Skeletal muscle tissue (tissue), 4 donors: ENCODE data around the gene EHD2. TPM values are rescaled to one million over a fixed set of nuclear protein-coding genes. Genes with fewer than 3 reads are reported as not detected.

ENCODE experiments used
- H3K27ac ChIP-seq: one replicate; pipeline ENCODE4 v1.7.0; 2013; ENCODE audit warnings: mild to moderate bottlenecking, low read depth, low read length, inconsistent platforms
- H3K27me3 ChIP-seq, 3 donors: one replicate each; pipeline ENCODE4 v1.7.0; 2013; ENCODE audit warnings: low read length in 3 of 3; ENCODE audit not compliant: control insufficient read depth in 3 of 3, insufficient read depth in 3 of 3
- H3K36me3 ChIP-seq, 3 donors: one replicate each; pipeline ENCODE4 v1.7.0; 2013; ENCODE audit warnings: low read length in 3 of 3; ENCODE audit not compliant: control insufficient read depth in 3 of 3, insufficient read depth in 3 of 3
- H3K4me1 ChIP-seq, 3 donors: one replicate each; pipeline ENCODE4 v1.7.0; 2013; ENCODE audit warnings: low read length in 3 of 3, mild to moderate bottlenecking in 3 of 3; ENCODE audit not compliant: control insufficient read depth in 3 of 3, insufficient read depth in 3 of 3
- H3K4me3 ChIP-seq, 3 donors: one replicate each; pipeline ENCODE4 v1.7.0; 2013; ENCODE audit warnings: low read length in 3 of 3
- H3K9ac ChIP-seq, 3 donors: one replicate each; pipeline ENCODE4 v1.7.0; 2013; ENCODE audit warnings: low read length in 3 of 3, mild to moderate bottlenecking in 3 of 3, moderate library complexity in 2 of 3, low read depth in 1 of 3
- H3K9me3 ChIP-seq, 3 donors: one replicate each; pipeline ENCODE4 v1.7.0; 2013; ENCODE audit warnings: low read length in 3 of 3; ENCODE audit not compliant: control insufficient read depth in 3 of 3
- total RNA-seq: library from RNA; depleted of rRNA; stranded (reverse); fragments of >200 nt; gene quantifications from one replicate; pipeline ENCODE4 v1.2.3, GENCODE V29; 2014
- donor health status: Osteomylitis.

EHD2 gene
- total RNA-seq, 1 donor from 2014 or later = 63.2 TPM

DNA sequence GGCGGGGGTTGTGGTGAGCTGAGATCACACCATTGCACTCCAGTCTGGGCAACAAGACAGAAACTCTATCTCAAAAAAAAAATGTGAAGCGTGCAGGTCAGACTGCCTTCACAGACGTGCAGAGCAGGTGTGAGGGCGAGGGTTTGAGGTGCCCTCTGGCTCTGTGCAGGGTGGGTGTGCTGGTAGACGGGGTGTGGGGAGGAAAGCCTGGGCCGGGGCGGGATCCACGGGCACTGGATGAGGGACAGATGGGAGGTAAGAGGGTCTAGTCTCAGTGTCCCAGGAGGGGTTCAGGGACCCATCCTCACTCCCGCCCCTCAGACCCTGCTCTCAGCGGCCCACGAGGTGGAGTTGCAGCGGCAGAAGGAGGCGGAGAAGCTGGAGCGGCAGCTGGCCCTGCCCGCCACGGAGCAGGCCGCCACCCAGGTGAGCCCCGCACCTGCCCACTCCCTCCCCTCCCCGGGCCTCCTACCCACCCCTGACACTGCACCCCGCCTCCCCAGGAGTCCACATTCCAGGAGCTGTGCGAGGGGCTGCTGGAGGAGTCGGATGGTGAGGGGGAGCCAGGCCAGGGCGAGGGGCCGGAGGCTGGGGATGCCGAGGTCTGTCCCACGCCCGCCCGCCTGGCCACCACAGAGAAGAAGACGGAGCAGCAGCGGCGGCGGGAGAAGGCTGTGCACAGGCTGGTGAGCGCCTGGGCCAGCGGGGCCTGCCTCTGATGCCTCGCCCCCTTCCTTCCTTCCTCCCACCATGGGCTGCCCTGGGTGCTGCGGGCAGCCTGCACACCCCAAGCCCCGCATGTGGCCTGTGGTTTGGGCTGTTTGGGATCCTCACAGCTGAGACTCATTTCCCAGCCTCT is 41.2 kb downstream of the EHD2 start:
- Histone ChIP-seq H3K36me3 (peaks cover 79 to 87% (median 86%) of the 10 kb centered on the region in 3 donors), H3K4me3 (no peak overlapping the region), H3K27me3 (no peaks in the 10 kb centered on the region), H3K9me3 (no peaks in the 10 kb centered on the region), H3K4me1 (no peaks in the 10 kb centered on the region), H3K9ac (no peak overlapping the region), H3K27ac (no peak overlapping the region)

DNA sequence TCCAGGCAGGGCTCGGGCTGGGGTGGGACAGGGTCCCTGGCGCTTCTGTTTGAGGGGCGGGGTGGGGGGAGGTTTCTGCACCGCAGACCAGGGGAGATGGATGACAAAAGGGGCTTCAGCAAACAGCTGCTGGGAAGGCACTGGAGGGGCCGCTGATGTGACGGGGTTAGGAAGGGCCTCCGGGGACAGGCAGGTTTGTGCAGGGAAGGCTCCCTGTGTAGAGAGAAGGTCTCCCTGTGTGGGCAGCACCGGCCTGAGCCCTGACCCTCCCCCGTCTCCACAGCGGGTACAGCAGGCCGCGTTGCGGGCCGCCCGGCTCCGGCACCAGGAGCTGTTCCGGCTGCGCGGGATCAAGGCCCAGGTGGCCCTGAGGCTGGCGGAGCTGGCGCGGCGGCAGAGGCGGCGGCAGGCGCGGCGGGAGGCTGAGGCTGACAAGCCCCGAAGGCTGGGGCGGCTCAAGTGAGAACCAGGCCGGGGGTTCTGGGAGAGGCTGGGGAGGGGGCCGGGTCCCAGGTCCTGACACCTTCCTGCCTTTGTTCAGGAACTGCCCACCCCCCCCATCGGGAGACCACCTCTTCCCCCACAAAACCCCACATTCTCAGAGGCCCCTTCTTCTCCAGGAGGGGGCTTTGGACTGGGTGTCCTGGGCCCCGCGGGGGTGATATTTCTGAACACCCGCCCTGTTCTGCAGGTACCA is 42.0 kb downstream of the EHD2 start:
- Histone ChIP-seq H3K9me3 (no peaks in the 10 kb centered on the region), H3K27ac (no peak overlapping the region), H3K9ac (no peak overlapping the region), H3K27me3 (no peaks in the 10 kb centered on the region), H3K36me3 (peaks cover 71 to 80% (median 78%) of the 10 kb centered on the region in 3 donors), H3K4me3 (no peak overlapping the region), H3K4me1 (no peaks in the 10 kb centered on the region)

DNA sequence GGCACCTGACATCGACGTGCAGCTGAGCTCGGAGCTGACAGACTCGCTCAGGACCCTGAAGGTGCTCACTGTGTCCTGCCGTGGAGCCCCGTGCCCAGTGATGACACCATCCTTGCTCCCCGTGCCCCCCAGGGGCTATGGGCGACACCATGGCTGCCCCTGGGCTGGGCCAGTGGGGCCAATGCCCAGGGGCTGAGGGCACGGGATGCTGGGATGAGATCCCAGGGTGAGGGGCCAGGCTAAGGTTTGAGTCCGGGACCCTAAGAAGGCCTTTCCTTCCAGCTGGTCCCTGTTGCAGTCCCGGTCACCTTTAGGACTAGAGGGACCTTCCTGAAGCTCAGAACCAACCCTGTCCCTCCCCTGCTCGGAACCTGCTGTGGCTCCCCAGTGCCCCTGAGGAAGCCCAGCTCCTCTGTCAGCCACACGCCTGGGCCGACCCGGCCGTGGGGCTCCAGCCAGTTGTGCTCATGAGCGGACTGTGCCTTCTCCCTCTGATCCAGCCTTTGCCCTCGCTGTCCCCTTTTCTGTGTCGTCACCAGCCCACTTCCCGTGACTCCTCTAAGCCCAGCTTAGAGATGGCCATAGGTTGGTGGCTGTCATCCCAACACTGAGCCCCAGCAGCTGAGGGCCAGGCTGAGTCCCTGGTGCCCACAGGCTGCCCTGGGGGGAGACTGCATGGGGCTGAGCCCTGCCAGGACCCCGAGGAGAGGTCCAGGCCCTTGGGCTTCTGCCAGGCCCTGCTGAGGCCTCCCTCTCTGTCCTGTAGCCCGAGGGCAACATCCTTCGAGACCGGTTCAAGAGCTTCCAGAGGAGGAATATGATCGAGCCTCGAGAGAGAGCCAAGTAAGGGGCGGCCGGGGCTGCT is 42.8 kb downstream of the EHD2 start:
- Histone ChIP-seq H3K27ac (no peak overlapping the region), H3K36me3 (peaks cover 64 to 76% (median 70%) of the 10 kb centered on the region in 3 donors), H3K27me3 (no peaks in the 10 kb centered on the region), H3K4me3 (no peak overlapping the region), H3K9me3 (no peaks in the 10 kb centered on the region), H3K4me1 (no peaks in the 10 kb centered on the region), H3K9ac (no peak overlapping the region)

DNA sequence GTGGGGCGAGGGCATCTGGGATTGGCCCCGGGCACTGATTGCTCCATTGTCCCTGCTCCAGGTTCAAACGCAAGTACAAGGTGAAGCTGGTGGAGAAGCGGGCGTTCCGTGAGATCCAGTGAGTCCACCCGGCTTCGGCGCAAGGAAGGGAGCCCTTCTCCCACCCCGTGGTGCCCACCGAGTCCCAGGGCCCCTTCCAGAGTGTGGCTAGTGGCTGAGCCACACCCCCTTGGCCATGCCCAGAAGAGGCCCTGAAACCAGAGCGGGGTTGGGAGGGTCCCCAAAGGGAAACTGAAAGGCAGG is 43.4 kb downstream of the EHD2 start:
- Histone ChIP-seq H3K4me3 (no peak overlapping the region), H3K4me1 (no peaks in the 10 kb centered on the region), H3K36me3 (peaks cover 58 to 70% (median 64%) of the 10 kb centered on the region in 3 donors), H3K9me3 (no peaks in the 10 kb centered on the region), H3K27ac (no peak overlapping the region), H3K27me3 (no peaks in the 10 kb centered on the region), H3K9ac (no peak overlapping the region)

DNA sequence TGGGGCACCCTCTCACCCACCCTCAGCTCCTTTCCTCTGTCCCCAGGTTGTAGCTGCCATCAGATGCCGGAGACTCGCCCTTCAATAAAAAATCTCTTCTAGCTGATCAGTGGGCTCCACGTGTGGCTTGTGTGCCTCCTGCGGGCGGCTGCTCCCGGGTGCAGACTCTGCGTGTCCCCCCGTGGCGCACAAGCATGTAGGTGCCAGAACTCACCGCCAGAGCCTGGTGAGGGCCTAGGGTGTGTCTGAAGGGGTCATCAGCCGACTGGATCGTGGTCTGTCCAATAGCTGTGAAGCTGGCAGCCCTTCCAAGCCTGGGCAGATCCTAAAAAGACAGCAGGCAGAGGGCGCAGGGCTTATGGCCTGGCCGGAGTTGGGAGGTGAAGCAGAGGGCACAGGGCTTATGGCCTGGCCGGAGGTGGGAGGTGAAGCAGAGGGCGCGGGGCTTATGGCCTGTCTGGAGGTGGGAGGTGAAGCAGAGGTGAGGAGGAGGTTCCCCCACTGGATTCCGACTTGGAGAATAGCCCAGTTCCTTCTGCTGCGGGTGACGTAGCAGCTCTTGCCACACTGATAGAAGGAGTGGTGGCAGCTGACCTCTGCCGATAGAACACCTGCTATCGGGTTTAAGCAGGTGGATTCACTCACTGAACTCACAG is 43.9 kb downstream of the EHD2 start:
- H3K36me3 ChIP-seq = peaks cover 56 to 65% (median 62%) of the 10 kb centered on the region in 3 donors
- no peaks in the 10 kb centered on the region for H3K4me1 ChIP-seq

DNA sequence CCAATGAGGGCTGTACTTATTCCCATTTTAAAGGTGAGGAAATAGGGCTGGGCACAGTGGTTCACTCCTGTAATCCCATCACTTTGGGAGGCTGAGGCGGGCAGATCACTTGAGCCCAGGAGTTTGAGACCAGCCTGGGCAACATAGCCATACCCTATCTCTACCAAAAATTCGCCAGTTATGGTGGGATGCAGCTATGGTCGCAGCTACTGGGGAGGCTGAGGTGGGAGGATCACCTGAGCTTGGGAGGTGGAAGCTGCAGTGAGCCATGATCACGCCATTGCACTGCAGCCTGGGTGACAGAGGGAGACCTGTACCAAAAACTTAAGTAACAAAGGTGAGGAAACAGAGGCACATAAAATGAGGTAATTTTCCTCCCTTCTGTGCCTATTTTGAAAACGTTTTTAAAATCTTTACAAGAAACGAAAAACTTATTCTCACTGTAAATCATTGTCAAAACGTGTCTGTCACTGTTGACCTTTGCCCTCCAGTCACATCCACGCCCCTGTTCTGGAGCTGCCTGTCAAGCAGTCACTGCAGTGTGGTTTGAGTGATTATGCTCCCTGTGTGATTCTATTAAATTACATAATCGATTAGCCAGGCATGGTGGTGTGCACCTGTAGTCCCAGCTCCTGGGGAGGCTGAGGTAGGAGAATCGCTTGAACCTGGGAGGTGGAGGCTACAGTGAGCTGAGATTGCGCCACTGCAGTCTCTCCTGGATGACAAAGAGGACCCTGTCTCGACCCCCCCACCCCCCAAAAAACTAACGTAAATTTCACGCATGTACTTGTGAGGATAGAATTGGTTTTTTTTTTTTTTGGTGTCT is 44.6 kb downstream of the EHD2 start:
- peaks cover 0 to 2% (median 0%) of the 10 kb centered on the region in 3 donors for H3K4me1 ChIP-seq
- H3K4me3 ChIP-seq = no peak overlapping the region
- H3K27me3 ChIP-seq = no peaks in the 10 kb centered on the region
- no peak overlapping the region for H3K27ac ChIP-seq
- H3K9ac ChIP-seq = no peak overlapping the region
- no peaks in the 10 kb centered on the region for H3K9me3 ChIP-seq
- peaks cover 48 to 58% (median 55%) of the 10 kb centered on the region in 3 donors for H3K36me3 ChIP-seq

More for the DNA sequence above, 43.9 kb downstream of the EHD2 start:
- Histone ChIP-seq H3K9ac (no peak overlapping the region), H3K27me3 (no peaks in the 10 kb centered on the region), H3K27ac (no peak overlapping the region), H3K4me3 (no peak overlapping the region), H3K9me3 (no peaks in the 10 kb centered on the region)

DNA sequence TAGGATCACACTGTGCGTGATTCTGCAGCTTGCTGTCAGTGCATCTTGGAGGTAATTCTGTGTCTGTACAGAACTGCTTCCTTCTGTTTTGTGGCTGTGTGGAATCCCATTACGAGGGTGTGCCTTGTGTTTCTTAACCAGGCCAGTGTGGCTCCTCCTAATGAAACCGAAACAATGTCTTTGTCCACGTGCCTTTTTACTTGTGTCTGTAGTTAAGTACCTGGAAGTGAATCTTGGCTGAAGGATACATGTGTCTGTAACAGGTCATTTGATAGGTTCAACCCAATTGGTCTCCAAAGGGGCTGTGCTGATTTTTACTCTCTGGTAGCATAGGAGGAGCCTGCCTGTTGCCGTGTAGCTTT is 45.2 kb downstream of the EHD2 start:
- Histone ChIP-seq H3K9me3 (no peaks in the 10 kb centered on the region), H3K4me3 (no peak overlapping the region), H3K36me3 (peaks cover 42 to 52% (median 50%) of the 10 kb centered on the region in 3 donors), H3K9ac (no peak overlapping the region), H3K27ac (no peak overlapping the region), H3K4me1 (peaks cover 0 to 2% (median 0%) of the 10 kb centered on the region in 3 donors), H3K27me3 (no peaks in the 10 kb centered on the region)

DNA sequence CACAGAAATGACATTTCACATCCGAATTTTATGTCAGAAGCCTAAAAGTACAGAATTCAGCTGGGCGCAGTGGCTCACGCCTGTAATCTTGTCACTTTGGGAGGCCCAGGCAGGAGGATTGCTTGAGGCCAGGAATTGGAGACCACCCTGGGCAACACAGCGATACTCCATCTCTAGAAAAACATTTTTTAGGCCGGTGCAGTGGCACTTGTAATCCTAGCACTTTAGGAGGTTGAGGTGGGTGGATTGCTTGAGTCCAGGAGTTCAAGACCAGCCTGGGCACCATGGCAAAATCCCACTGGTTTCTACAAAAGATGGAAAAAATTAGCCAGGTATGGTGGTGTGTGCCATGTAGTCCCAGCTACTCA is 47.4 kb downstream of the EHD2 start:
- H3K27me3 ChIP-seq = no peaks in the 10 kb centered on the region
- H3K9me3 ChIP-seq = no peaks in the 10 kb centered on the region
- H3K4me3 ChIP-seq = no peak overlapping the region
- H3K27ac ChIP-seq = no peak overlapping the region
- H3K36me3 ChIP-seq = peaks cover 28 to 38% (median 33%) of the 10 kb centered on the region in 3 donors
- H3K9ac ChIP-seq = no peak overlapping the region
- peaks cover 0 to 2% (median under 1%) of the 10 kb centered on the region in 3 donors for H3K4me1 ChIP-seq

DNA sequence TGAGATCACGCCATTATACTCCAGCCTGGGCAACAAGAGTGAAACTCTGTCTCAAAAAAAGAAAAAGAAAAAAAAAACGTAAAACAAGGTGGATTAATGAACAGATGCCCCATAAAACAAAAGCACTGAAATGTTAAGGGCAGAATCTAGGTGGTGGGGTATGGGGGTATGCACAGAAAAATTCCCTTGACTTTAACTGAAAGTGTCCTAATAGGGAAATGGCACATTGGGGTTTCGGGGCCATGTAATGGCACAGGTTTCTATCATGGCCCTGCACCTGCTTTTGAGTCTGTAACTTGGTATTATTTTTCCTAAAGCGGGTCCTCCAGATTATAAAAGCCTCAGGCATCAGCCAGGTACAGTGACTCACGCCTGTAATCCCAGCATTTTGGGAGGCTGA is 48.3 kb downstream of the EHD2 start:
- H3K27ac ChIP-seq = no peak overlapping the region
- no peak overlapping the region for H3K4me3 ChIP-seq
- peaks cover 5 to 9% (median 9%) of the 10 kb centered on the region in 3 donors for H3K4me1 ChIP-seq
- H3K9ac ChIP-seq = no peak overlapping the region
- no peaks in the 10 kb centered on the region for H3K9me3 ChIP-seq
- H3K27me3 ChIP-seq = no peaks in the 10 kb centered on the region
- peaks cover 19 to 29% (median 24%) of the 10 kb centered on the region in 3 donors for H3K36me3 ChIP-seq
